Ishikawa (cell line): ENCODE measurements around the gene SIGLEC6.

Source experiments
- CREB1 ChIP-seq: IDR thresholded peaks from 2 replicates; pipeline ENCODE4 v1.6.1; 2012; ENCODE audit warnings: low read depth
- EP300 ChIP-seq: IDR thresholded peaks from 2 replicates; pipeline ENCODE4 v1.6.1; 2012; ENCODE audit warnings: borderline replicate concordance
- FOXM1 ChIP-seq: IDR thresholded peaks from 2 replicates; pipeline ENCODE4 v1.6.1; 2012; ENCODE audit warnings: low read depth, borderline replicate concordance
- MAX ChIP-seq: IDR thresholded peaks from 2 replicates; pipeline ENCODE4 v1.6.1; 2012
- NFIC ChIP-seq: IDR thresholded peaks from 2 replicates; pipeline ENCODE4 v1.6.1; 2012
- RAD21 ChIP-seq: IDR thresholded peaks from 2 replicates; pipeline ENCODE4 v1.6.1; 2012; ENCODE audit warnings: low read depth
- REST ChIP-seq: IDR thresholded peaks from 2 replicates; pipeline ENCODE4 v1.6.1; 2012; ENCODE audit warnings: low read depth, mild to moderate bottlenecking
- TAF1 ChIP-seq: IDR thresholded peaks from 2 replicates; pipeline ENCODE4 v1.6.1; 2012; ENCODE audit warnings: low read depth, mild to moderate bottlenecking
- TEAD4 ChIP-seq: IDR thresholded peaks from 2 replicates; pipeline ENCODE4 v1.6.1; 2012
- USF1 ChIP-seq: IDR thresholded peaks from 2 replicates; pipeline ENCODE4 v1.6.1; 2012
- YY1 ChIP-seq: IDR thresholded peaks from 2 replicates; pipeline ENCODE4 v1.6.1; 2012; ENCODE audit warnings: low read depth
- ZBTB7A ChIP-seq: IDR thresholded peaks from 2 replicates; pipeline ENCODE4 v1.6.1; 2012; ENCODE audit warnings: low read depth

GRCh38 chr19:51477344-51477743 is 54.1 kb downstream of the SIGLEC6 start:
- TF ChIP-seq TAF1 = no peak
- TF ChIP-seq EP300 = no peak
- TF ChIP-seq NFIC = no peak
- no peak for TF ChIP-seq RAD21
- no peak for TF ChIP-seq YY1
- TF ChIP-seq MAX = no peak
- no peak for TF ChIP-seq CREB1
- no peak for TF ChIP-seq TEAD4
- TF ChIP-seq REST = peak; percentile 54
- TF ChIP-seq FOXM1 = no peak
- TF ChIP-seq ZBTB7A = no peak
- no peak for TF ChIP-seq USF1
